ENCODE measurements around the gene FBXL17.

DNA sequence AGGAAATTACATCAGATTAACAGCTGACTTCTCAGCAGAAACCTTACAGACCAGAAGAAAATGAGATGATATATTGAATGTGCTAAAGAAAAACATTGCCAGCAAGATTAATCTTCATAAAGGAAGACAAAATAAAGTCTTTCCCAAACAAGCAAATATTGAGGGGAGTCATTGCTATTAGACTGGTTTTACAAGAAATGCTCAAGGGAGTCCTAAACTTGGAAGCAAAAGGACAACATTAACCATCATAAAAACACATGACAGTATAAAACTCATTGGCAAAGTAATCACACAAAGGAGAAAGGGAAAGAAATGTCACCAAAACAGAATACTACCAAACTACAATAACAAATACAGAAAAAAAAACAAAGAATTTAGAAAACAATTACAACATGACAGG, 101.7 kb downstream of the FBXL17 start:
- TF ChIP-seq, protein P1, sequence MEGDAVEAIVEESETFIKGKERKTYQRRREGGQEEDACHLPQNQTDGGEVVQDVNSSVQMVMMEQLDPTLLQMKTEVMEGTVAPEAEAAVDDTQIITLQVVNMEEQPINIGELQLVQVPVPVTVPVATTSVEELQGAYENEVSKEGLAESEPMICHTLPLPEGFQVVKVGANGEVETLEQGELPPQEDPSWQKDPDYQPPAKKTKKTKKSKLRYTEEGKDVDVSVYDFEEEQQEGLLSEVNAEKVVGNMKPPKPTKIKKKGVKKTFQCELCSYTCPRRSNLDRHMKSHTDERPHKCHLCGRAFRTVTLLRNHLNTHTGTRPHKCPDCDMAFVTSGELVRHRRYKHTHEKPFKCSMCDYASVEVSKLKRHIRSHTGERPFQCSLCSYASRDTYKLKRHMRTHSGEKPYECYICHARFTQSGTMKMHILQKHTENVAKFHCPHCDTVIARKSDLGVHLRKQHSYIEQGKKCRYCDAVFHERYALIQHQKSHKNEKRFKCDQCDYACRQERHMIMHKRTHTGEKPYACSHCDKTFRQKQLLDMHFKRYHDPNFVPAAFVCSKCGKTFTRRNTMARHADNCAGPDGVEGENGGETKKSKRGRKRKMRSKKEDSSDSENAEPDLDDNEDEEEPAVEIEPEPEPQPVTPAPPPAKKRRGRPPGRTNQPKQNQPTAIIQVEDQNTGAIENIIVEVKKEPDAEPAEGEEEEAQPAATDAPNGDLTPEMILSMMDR (IDR thresholded peaks at IDR 0.05): no peak
- no peak for TF ChIP-seq ZFX (IDR thresholded peaks at IDR 0.05; ENCODE audit: borderline replicate concordance)

Data from 22Rv1 (cell line).